Small intestine (tissue), 7 donors: ENCODE data around the gene KIF1A. TPM values are rescaled to one million over a fixed set of nuclear protein-coding genes. Genes with fewer than 3 reads are reported as not detected.

Experiments used
- DNase-seq, 2 donors: peaks; one replicate each; pipeline versions ENCODE4 v3.0.0 to v3.0.0-alpha.2; 2013
- FAIRE-seq: peaks from 2 replicates; lab custom pipeline; 2012; peaks lifted over from hg19 to GRCh38; lab: Jason Lieb, UNC
- H3K27ac ChIP-seq, 3 donors: one replicate each; pipeline ENCODE4 v1.5.1; 2013; ENCODE audit warnings: low read length in 2 of 3, mild to moderate bottlenecking in 2 of 3, control low read depth in 1 of 3, inconsistent platforms in 1 of 3, low read depth in 1 of 3, moderate library complexity in 1 of 3
- H3K27me3 ChIP-seq, 3 donors: one replicate each; pipeline ENCODE4 v1.6.1; 2013; ENCODE audit warnings: low read length in 3 of 3, inconsistent platforms in 1 of 3; ENCODE audit not compliant: control insufficient read depth in 3 of 3, insufficient read depth in 3 of 3
- H3K36me3 ChIP-seq, 3 donors: one replicate each; pipeline ENCODE4 v1.6.1; 2013; ENCODE audit warnings: low read length in 3 of 3, inconsistent platforms in 1 of 3, low read depth in 1 of 3, mild to moderate bottlenecking in 1 of 3, moderate library complexity in 1 of 3; ENCODE audit not compliant: control insufficient read depth in 3 of 3, insufficient read depth in 2 of 3
- H3K4me1 ChIP-seq, 3 donors: one replicate each; pipeline ENCODE4 v1.6.1; 2013; ENCODE audit warnings: low read length in 2 of 3, inconsistent platforms in 1 of 3, low read depth in 1 of 3, mild to moderate bottlenecking in 1 of 3, moderate library complexity in 1 of 3; ENCODE audit not compliant: control insufficient read depth in 3 of 3, insufficient read depth in 2 of 3
- H3K4me3 ChIP-seq, 3 donors: one replicate each; pipeline ENCODE4 v1.5.1; 2013; ENCODE audit warnings: low read length in 3 of 3, control low read depth in 1 of 3, inconsistent platforms in 1 of 3, low read depth in 1 of 3, mild to moderate bottlenecking in 1 of 3, moderate library complexity in 1 of 3
- H3K9me3 ChIP-seq, 2 donors: one replicate each; pipeline ENCODE4 v1.6.1; 2013; ENCODE audit warnings: low read depth in 1 of 2, low read length in 1 of 2; ENCODE audit not compliant: control insufficient read depth in 2 of 2, insufficient read depth in 1 of 2
- WGBS, 3 donors: extraction: QIAGEN DNeasy Blood & Tissue Kit; methylation state at CpG; one replicate each; pipeline ENCODE4 v1.1.7; 2013; 5-methylcytosine and 5-hydroxymethylcytosine counted together
- polyA plus RNA-seq, 4 donors: library from polyadenylated mRNA; stranded (reverse) in 3 of 4; unstranded in 1 of 4; fragments of 200-250 nt in 3 of 4; fragments of 120-200 nt in 1 of 4; gene quantifications; one replicate each; pipeline versions ENCODE4 v1.2.1 to v1.2.3, GENCODE V29; 2013
- donor health status: healthy with polysubstance abuse.
- donor health status: control.
- donor health status: control.
- donor health status: Bipolar disorder and iron deficiency.
- donor health status: healthy.

Gene KIF1A
- polyA plus RNA-seq, 4 donors, result 0.27 to 7.7 (median 1.9) TPM

DNA sequence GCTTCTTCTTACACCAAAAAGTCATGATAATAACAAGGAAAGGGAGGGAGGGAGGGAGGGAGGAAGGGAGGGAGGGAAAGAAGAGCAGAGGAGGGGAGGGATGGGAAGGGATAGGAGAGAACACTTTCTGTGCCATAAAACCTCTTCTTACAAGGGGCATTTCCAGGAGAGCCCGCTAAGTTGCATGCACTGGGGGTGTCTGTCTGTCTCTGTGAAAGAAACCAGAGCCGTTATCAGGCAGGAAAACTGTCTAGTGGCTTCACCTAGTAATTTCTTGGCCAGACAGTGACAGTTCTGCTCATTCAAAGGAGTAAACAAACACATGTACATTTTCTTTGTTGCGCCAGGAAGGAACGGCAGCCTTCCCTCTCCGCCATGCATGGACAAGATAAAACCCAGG, 82.5 kb downstream of the KIF1A start:
- Histone ChIP-seq H3K27ac (no peak overlapping the region), H3K4me3 (no peak overlapping the region), H3K9me3 (no peaks in the 10 kb centered on the region), H3K36me3 (no peaks in the 10 kb centered on the region), H3K27me3 (peaks cover 0 to 4% (median 0%) of the 10 kb centered on the region in 3 donors), H3K4me1 (no peaks in the 10 kb centered on the region)
- 55 to 63% (median 62%) methylated on average over 5 of the region's 5 CpGs for WGBS, 3 donors
- FAIRE-seq (no peak), DNase-seq (no peak)

DNA sequence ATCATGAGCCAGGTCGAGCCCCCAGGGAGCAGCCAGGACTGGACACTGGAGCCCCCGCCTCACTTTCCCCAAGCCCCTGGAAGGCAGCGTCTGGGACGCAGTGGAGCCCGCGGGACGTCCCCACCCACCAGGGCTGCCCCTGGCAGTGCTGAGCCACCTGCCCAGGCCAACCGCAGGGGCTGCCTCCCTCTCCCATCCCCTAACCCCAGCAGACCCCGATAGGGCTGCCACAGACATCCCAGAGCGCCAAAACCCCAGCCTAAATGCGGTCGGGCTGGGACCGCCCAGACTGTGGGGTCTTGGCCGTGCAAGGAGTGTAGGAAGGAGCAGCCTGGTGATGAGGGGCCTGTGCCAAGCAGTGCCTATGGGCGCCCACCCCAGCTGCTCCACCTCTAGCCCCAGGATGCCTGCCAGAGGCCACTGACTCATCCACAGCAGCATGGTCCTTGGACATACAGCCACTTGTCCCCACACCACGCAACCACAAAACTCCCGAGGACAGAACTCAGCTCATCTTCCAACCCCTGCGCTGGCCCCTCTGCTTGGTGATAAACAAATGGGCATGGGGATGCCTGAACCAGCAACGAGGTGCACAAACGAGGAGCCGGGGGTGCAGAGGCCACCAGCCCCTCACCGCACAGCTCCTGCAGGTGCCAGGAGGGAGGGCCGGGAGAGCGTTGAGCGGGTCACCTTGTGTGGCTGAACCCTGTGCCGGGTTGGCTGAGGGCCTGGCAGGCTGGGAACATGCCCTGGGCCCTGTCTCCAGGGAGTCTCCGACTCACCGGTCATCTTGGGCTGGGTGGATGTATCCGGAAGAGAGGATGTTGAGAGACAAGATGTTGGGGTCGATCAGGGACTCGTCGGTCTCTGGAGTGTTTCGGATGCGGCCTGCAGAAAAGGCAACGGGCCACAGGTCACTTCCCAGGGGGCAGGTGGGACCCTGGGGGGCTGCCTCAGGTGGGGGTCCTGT, 83.5 kb downstream of the KIF1A start:
- H3K9me3 ChIP-seq, result no peaks in the 10 kb centered on the region
- no peak overlapping the region for H3K27ac ChIP-seq
- FAIRE-seq, result no peak
- H3K4me1 ChIP-seq, result no peaks in the 10 kb centered on the region
- H3K27me3 ChIP-seq, result peaks cover 0 to 4% (median 0%) of the 10 kb centered on the region in 3 donors
- 80 to 82% (median 81%) methylated on average over 35 of the region's 35 CpGs for WGBS, 3 donors
- no peaks in the 10 kb centered on the region for H3K36me3 ChIP-seq
- DNase-seq, result no peak
- H3K4me3 ChIP-seq, result no peak overlapping the region

DNA sequence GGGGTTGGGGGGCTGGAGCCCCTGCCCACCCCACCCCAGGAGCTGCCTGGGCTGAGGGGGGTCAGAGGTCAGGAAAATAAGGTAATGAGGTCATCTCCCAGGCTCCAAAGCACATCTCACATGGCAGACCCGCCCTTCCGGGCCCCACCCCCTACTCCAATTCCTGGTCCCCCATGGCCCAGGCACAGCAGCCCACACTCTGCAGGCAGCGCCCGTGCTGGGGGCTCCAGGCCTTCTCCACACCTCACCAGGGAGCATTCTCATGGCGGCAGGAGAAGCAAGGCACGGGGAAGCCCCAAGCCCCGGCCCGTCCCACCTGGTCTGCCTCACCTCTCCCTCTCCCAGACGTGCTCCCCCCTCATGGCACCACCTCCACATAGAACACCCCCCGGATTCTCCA, 84.5 kb downstream of the KIF1A start:
- WGBS, 3 donors, result 72 to 86% (median 84%) methylated on average over 10 of the region's 10 CpGs
- Histone ChIP-seq H3K27ac (no peak overlapping the region), H3K4me3 (no peak overlapping the region), H3K4me1 (no peaks in the 10 kb centered on the region), H3K27me3 (peaks cover 0 to 4% (median 0%) of the 10 kb centered on the region in 3 donors), H3K9me3 (no peaks in the 10 kb centered on the region), H3K36me3 (no peaks in the 10 kb centered on the region)
- DNase-seq, result no peak
- FAIRE-seq, result no peak

DNA sequence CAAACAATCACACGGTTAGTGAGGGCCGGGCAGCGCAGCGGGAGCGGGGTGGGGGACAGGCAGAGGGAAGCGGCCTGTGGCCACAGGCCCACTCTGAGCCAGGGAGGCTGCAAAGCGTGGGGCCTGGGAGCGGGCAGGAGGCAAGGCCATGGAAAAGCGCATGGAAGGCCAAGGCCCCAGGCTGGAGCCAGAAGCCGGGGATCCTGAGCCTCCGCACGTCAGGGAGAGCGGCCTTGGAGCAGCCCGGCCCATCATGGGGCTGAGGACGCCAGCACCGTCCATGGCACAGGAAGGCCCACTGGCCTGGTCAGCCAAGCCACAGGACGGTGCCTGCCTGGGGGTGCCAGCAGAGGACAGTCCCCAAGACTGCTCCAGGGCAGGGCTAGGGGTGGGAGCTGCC, 85.3 kb downstream of the KIF1A start:
- Histone ChIP-seq H3K9me3 (no peaks in the 10 kb centered on the region), H3K4me3 (no peak overlapping the region), H3K27me3 (peaks cover 0 to 4% (median 0%) of the 10 kb centered on the region in 3 donors), H3K4me1 (no peaks in the 10 kb centered on the region), H3K36me3 (no peaks in the 10 kb centered on the region), H3K27ac (no peak overlapping the region)
- 83 to 94% (median 86%) methylated on average over 17 of the region's 17 CpGs for WGBS, 3 donors
- no peak for DNase-seq
- FAIRE-seq, result no peak

DNA sequence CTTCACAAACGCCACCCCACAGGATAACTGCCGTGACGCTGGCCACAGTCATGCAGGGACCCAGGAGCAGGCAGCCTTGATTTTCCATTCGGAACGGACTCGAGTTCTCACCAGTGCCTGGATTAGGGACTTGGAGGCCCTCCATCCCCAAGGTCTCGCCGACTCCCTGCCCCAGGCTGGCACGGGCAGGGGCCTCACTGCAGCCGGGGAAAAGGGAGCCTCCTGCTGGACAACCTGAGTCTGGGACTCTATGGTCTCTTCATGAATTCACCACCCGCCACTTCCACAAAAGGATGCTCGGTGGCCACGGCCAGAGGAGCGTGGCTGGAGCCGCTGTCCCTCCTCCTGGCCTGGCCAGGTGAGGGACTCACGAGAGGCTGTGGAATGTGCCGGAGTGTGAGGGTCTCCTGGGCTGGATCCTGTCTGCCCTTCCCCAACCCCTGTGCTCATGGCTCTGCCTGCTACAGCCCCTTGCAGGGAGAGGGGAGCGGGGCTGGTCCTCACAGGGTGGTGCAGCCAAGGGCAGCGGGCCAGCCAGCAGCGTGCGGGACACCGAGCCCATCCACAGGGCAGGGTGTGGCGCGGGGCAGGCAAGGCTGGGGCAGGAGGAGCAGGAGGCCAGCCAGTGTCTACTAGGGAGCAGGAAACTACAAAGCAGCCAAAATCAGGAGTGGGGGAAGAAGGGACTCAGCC, 86.1 kb downstream of the KIF1A start:
- no peaks in the 10 kb centered on the region for H3K4me1 ChIP-seq
- DNase-seq (peak in 1 of 2 donors; percentile 11), FAIRE-seq (no peak)
- no peak overlapping the region for H3K4me3 ChIP-seq
- H3K27ac ChIP-seq, result no peak overlapping the region
- H3K36me3 ChIP-seq, result no peaks in the 10 kb centered on the region
- peaks cover 0 to 4% (median 0%) of the 10 kb centered on the region in 3 donors for H3K27me3 ChIP-seq
- no peaks in the 10 kb centered on the region for H3K9me3 ChIP-seq
- 39 to 76% (median 61%) methylated on average over 24 of the region's 24 CpGs for WGBS, 3 donors

DNA sequence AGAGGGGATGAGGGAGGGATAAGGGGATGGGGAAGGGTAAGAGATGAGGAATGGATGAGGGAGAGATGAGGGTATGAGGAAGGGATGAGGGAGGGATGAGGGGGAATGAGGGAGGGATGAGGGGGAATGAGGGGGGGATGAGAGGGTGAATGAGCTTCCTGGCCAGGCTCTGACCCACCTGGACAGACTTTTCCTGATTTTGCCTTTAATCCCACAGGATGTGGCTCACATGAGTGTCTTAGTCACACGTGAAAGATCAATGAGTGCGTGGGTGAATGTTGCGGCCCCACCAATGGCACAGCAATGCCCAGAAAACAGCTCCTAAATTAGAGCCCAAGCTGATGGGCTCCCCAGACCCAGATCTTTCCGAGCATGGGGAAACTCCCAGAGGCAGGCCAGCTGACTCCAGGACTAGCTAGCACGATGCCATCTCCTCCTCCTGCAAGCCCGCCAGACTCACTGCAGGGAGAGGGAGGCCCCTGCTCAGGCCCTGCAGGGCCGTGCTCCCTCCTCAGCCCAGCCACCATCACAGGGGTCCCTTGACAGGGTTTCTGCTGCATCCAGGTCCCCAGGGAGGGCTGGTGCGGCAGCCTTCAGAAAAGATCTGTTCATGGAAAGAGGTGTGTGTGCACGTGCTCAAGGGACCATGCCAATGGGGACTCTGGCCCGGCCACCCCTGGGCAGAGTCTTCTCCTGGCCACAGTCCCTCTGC, 87.0 kb downstream of the KIF1A start:
- WGBS, 3 donors, result 62 to 75% (median 67%) methylated on average over 10 of the region's 10 CpGs
- Histone ChIP-seq H3K27ac (no peak overlapping the region), H3K9me3 (no peaks in the 10 kb centered on the region), H3K4me3 (no peak overlapping the region), H3K36me3 (no peaks in the 10 kb centered on the region), H3K4me1 (no peaks in the 10 kb centered on the region), H3K27me3 (no peaks in the 10 kb centered on the region)
- DNase-seq, result no peak
- no peak for FAIRE-seq

DNA sequence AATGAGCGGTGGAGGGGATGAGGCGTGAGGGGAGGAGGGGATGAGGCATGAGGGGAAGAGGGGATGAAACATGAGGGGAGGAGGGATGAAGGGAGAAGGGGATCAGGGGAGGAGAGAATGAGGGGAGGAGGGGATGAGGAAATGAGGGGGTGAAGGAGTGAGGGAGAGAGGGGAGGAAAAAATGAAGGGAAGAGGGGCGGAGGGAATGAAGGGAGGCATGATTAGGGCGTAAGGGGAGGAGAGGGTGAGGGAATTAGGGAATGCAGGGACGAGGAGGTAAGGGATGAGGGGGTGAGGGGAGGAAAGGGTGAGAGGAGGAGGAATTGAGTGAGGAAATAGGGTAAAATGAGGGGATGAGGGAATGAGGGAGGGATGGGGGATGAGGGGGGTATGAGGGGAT, 87.8 kb downstream of the KIF1A start:
- 73 to 79% (median 74%) methylated on average over 5 of the region's 5 CpGs for WGBS, 3 donors
- Histone ChIP-seq H3K27me3 (no peaks in the 10 kb centered on the region), H3K4me3 (no peak overlapping the region), H3K27ac (no peak overlapping the region), H3K9me3 (no peaks in the 10 kb centered on the region), H3K4me1 (no peaks in the 10 kb centered on the region), H3K36me3 (no peaks in the 10 kb centered on the region)
- FAIRE-seq (no peak), DNase-seq (no peak)

DNA sequence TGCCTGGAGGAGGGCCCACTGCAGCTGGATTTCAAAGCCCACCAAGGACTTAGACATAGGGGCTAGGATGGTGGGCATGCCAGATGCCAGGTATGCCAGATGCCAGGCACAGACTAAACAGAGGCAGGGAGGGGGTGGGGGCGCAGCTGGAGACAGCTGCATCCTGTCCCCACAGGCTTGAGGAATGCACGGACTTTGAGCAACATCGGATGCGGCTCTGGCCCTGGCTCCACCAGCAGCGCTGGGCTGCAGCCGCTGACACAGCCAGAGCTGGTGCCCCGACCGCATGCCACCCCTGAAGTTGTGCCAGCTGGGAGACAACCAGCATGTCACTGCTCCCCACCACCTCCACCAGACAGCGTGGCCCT, 88.9 kb downstream of the KIF1A start:
- 10 to 35% (median 24%) methylated on average over 2 to 9 of the region's 9 CpGs for WGBS, 3 donors
- H3K4me1 ChIP-seq, result no peaks in the 10 kb centered on the region
- no peaks in the 10 kb centered on the region for H3K36me3 ChIP-seq
- no peak overlapping the region for H3K4me3 ChIP-seq
- DNase-seq (no peak), FAIRE-seq (no peak)
- H3K27ac ChIP-seq, result no peak overlapping the region
- H3K9me3 ChIP-seq, result no peaks in the 10 kb centered on the region
- H3K27me3 ChIP-seq, result no peaks in the 10 kb centered on the region
